Measurements from ENCODE around the gene FAM219B.
"Not testable (repeated sequence)": the region's sequence is repeated elsewhere in the genome, so short reads cannot be mapped to it uniquely, and the experiment has no call there.

Gene FAM219B

DNA sequence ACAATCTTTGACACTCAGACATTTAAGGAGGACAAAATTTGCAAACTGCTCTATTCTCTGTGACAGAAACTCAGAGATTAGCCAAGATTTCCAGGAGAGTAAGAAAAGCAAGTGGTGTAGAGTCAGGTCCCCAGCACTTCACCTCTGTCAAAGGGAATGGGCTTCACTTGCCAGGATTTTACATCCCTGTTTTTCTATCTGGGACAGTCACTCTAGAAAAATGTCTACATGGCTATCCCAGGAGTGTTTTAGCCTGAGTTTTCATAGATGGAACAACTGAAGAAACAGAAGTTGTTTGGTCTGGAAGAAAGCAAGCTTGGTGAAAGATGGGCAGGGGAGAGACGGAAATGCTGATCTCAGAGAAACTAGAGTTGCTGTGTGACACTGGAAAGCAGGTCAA is 3.0 kb downstream of the FAM219B start:
- no peak overlapping the region for H3K4me3 ChIP-seq (ENCODE audit: control insufficient read depth, low read depth, low read length)
- DNase-seq (ENCODE audit: low read depth) = no peak
- TF ChIP-seq, protein P1, sequence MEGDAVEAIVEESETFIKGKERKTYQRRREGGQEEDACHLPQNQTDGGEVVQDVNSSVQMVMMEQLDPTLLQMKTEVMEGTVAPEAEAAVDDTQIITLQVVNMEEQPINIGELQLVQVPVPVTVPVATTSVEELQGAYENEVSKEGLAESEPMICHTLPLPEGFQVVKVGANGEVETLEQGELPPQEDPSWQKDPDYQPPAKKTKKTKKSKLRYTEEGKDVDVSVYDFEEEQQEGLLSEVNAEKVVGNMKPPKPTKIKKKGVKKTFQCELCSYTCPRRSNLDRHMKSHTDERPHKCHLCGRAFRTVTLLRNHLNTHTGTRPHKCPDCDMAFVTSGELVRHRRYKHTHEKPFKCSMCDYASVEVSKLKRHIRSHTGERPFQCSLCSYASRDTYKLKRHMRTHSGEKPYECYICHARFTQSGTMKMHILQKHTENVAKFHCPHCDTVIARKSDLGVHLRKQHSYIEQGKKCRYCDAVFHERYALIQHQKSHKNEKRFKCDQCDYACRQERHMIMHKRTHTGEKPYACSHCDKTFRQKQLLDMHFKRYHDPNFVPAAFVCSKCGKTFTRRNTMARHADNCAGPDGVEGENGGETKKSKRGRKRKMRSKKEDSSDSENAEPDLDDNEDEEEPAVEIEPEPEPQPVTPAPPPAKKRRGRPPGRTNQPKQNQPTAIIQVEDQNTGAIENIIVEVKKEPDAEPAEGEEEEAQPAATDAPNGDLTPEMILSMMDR (conservative IDR thresholded peaks at IDR 0.05; ENCODE audit: control insufficient read depth, insufficient read depth, low read depth, low read length) = no peak

DNA sequence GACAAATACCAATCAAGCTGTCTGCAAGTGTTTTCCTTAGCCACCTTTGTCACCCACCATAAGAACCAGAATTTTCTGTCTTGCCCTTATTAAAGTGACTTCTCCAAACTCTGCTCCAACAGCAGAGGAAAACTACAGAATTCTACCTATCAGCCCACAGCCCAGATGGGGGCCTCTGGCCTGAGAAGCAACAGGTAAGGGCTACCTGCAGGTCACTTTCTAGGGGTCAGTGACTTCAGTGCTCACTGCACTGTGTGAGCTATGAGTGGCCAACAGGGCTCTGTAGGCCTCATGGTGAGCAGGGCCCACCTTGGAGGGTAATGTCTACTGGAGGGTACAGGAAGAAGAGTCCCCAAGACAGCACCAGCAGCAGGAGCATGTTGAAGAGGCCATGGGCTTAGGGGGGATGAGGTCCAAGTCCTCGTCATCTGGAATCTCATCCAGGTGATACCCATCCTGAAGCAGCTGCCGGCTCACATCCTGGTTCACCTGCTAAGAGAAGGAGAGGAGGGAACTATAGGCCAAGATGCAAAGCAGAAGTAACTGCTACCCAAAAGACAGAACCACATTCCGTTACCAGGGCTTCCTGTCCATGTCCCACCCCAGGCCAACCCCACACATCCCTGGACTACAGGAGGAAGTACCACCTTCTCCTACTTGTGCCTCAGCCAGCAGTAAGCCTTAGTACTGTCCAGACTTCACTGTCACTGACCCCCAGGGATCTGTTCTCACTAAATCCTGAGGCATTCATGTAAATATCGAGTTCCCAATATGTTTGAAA is 4.2 kb downstream of the FAM219B start:
- no peak overlapping the region for H3K4me3 ChIP-seq (ENCODE audit: control insufficient read depth, low read depth, low read length)
- TF ChIP-seq, protein P1 (conservative IDR thresholded peaks at IDR 0.05; ENCODE audit: control insufficient read depth, insufficient read depth, low read depth, low read length) = no peak
- no peak for DNase-seq (ENCODE audit: low read depth)

DNA sequence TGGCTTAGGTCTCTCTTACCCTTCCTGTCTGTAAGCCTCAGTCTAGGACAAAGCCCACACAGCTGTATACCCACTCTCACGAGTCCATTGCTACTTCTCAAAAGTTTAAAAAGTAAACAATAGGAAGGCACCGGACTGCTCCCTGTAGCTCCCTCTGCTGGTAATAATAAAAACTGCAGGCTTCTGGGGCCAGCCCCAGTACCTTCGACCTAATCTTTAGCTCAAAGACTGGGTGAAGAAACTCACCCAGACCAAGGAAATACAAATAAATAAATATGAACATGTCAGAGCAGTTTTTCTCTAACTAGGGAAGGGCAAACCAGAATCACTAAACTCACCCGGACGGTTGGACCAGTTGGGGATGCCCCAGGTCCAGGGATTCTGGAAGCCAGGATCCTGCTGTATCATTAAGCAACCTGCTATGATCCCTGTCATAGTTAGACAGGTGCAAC is 5.0 kb downstream of the FAM219B start:
- DNase-seq (ENCODE audit: low read depth) = peak; percentile 55
- H3K4me3 ChIP-seq (ENCODE audit: control insufficient read depth, low read depth, low read length) = no peak overlapping the region
- TF ChIP-seq, protein P1 (conservative IDR thresholded peaks at IDR 0.05; ENCODE audit: control insufficient read depth, insufficient read depth, low read depth, low read length) = peak; percentile 86

DNA sequence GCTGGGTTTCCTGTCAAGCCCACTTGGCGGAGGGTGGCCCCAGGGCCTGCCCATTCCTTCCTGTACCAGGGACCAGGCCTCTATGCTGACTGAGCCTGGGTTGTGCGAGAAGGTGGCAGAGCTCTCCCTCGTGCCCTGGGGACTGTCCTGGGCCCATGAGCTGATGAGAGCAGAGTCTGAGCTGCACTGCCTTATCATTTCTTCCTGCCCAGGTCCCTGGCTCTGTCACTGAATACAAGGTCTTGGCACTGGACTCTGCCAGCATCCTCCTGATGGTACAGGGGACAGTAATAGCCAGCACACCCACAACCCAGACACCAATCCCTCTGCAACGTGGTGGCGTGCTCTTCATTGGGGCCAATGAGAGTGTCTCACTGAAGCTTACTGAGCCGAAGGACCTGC is 9.3 kb downstream of the FAM219B start:
- no peak for DNase-seq (ENCODE audit: low read depth)
- TF ChIP-seq, protein P1 (conservative IDR thresholded peaks at IDR 0.05; ENCODE audit: control insufficient read depth, insufficient read depth, low read depth, low read length) = no peak
- no peak overlapping the region for H3K4me3 ChIP-seq (ENCODE audit: control insufficient read depth, low read depth, low read length)

DNA sequence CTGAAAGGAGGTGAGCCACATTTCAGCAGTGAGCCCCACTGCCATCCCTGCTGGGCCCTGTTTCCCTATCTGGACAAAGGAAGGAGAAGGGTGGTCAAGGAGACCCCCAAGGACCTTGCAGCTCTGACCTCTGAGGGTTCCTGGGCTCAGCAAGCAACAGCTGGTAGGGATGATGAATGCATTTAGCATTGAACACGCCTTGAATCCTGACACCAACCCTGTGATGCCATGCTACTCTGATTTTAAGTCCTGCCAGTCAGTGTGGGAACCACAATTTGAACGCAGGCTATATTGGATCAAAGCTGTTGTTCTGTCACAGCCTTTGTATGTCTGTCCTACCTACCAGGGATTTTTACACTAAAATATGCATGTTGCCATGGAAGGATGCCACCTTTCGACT is 10.3 kb downstream of the FAM219B start:
- H3K4me3 ChIP-seq (ENCODE audit: control insufficient read depth, low read depth, low read length) = no peak overlapping the region
- TF ChIP-seq, protein P1 (conservative IDR thresholded peaks at IDR 0.05; ENCODE audit: control insufficient read depth, insufficient read depth, low read depth, low read length) = no peak
- no peak for DNase-seq (ENCODE audit: low read depth)

DNA sequence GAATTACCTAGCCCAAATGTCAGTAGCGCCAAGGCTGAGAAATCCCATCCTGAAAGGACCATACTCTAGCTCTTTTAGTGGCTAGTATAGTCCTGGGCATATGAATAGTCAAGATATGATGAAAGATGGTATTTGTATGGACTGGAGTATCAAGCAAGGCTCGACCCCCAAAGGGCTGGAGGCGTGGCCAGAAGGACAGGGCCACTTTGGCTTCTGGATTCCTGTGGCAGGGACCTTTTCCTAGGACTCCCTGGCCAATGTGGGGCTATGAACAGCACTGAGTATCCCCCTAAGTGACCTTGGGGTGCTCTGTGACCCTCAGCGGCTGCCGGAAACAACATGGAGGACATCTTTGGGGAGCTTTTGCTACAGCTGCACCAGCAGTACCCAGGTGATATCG is 10.8 kb downstream of the FAM219B start:
- no peak for DNase-seq (ENCODE audit: low read depth)
- TF ChIP-seq, protein P1 (conservative IDR thresholded peaks at IDR 0.05; ENCODE audit: control insufficient read depth, insufficient read depth, low read depth, low read length) = no peak
- no peak overlapping the region for H3K4me3 ChIP-seq (ENCODE audit: control insufficient read depth, low read depth, low read length)

DNA sequence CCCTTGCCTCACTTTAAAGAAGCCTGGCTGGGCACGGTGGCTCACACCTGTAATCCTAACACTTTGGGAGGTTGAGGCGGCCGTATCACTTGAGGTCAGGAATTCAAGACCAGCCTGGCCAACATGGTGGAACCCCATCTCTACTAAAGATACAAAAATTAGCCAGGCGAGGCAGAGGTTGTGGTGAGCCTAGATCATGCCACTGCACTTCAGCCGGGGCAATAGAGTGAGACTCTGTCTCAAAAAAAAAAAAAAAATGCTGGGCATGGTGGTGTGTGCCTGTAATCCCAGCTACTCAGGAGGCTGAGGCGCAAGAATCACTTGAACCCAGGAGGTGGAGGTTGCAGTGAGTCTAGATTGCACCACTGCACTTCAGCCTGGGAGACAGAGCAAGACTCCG is 12.3 kb downstream of the FAM219B start:
- DNase-seq (ENCODE audit: low read depth); H3K4me3 ChIP-seq (ENCODE audit: control insufficient read depth, low read depth, low read length): not testable (repeated sequence)

Data from fibroblast of mammary gland (primary cell).